ENCODE measurements around the gene KAZN. TPM values are rescaled to one million over a fixed set of nuclear protein-coding genes. Genes with fewer than 3 reads are reported as not detected.

Gene KAZN
- polyA plus RNA-seq, 1 of the 3 experiments (the other 2 are of a cell fraction), result 6.8 TPM

GRCh38 chr1:15098176-15099125 is 500.0 kb downstream of the KAZN start:
- Histone ChIP-seq H3K9me2 (no peaks in the 10 kb centered on the region), H2AFZ (ENCODE audit: low read depth) (no peak overlapping the region), H3F3A (replicated peaks; ENCODE audit: insufficient read depth) (no peaks in the 10 kb centered on the region), H3K4me3 (ENCODE audit: low read depth in 2 of 2, low read length in 1 of 2) (no peak overlapping the region), H3K27me3 (ENCODE audit: insufficient read depth) (no peaks in the 10 kb centered on the region), H3K79me2 (ENCODE audit: insufficient read depth) (no peaks in the 10 kb centered on the region), H3K9me3 (no peaks in the 10 kb centered on the region), H3K36me3 (replicated peaks in 1 of 2; ENCODE audit: control insufficient read depth in 1 of 2, insufficient read depth in 2 of 2, low read length in 1 of 2) (no peaks in the 10 kb centered on the region), H3K4me1 (ENCODE audit: control insufficient read depth in 1 of 2, insufficient read depth in 2 of 2, low read depth in 1 of 2, low read length in 1 of 2) (peaks cover 0 to 4% of the 10 kb centered on the region in 2 experiments; a peak in 1 of 4 replicates), H4K20me1 (ENCODE audit: insufficient read depth) (no peaks in the 10 kb centered on the region), H3K27ac (ENCODE audit: low read depth in 2 of 2, low read length in 1 of 2) (no peak overlapping the region), H3K4me2 (no peak overlapping the region), H3K9ac (no peak overlapping the region)
- ChIA-PET POLR2A (no interaction called here), CTCF (interaction anchor here (0.6 to 4.7 kb wide), 14 partner anchors 10 to 1133 kb away, joined by 3 to 34 read pairs (median 5); no protein-coding TSS in a partner anchor)
- WGBS (ENCODE audit: low lambda C conversion rate), result 61% methylated on average over 8 of the region's 15 CpGs
- TF ChIP-seq MXI1 (IDR thresholded peaks at IDR 0.05; ENCODE audit: low read depth, low read length), result no peak
- TF ChIP-seq RCOR1 (IDR thresholded peaks at IDR 0.05; ENCODE audit: low read length), result no peak
- TF ChIP-seq PBX3 (IDR thresholded peaks at IDR 0.05), result no peak
- TF ChIP-seq USF1 (IDR thresholded peaks at IDR 0.05; ENCODE audit: borderline replicate concordance, low read depth), result no peak
- no peak for TF ChIP-seq FOXM1 (IDR thresholded peaks at IDR 0.05; ENCODE audit: low read depth)
- TF ChIP-seq ZBTB33 (IDR thresholded peaks at IDR 0.05; ENCODE audit: borderline replicate concordance, low read depth), result no peak
- no peak for TF ChIP-seq NRF1 (IDR thresholded peaks at IDR 0.05; ENCODE audit: low read depth, low read length)
- TF ChIP-seq CTCF (IDR thresholded peaks at IDR 0.05), result no peak
- DNase-seq, result no peak
